ENCODE measurements around the gene DGAT2L6. TPM values are rescaled to one million over a fixed set of nuclear protein-coding genes. Genes with fewer than 3 reads are reported as not detected.

Gene DGAT2L6
- polyA plus RNA-seq, 1 of the 3 experiments (the other 2 are of a cell fraction) = 0.05 TPM

DNA sequence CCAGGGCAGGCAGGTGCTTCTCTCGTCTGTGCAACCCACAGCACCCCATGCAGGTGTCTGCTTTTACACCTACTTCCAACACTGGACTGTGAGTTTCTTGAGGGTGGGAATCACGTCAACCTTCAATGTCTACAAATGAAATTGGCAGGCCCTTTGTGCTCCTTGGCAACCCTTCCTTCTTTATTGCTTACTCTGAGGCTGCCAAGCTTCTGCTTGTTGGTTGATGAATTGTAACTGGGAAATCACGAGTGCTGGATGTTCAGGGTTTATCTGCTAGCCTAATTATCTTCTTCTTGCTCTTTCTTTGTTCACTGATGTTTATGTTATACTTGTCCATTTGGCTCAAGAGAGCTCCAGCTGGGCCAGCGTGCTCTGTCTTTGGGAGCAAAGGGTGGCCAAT lies 2.5 kb upstream of the DGAT2L6 start:
- Histone ChIP-seq H3K4me3 (ENCODE audit: low read depth in 2 of 2, low read length in 1 of 2) (no peak overlapping the region), H3K36me3 (replicated peaks in 1 of 2; ENCODE audit: control insufficient read depth in 1 of 2, insufficient read depth in 2 of 2, low read length in 1 of 2) (no peaks in the 10 kb centered on the region), H3K27me3 (ENCODE audit: insufficient read depth) (no peaks in the 10 kb centered on the region), H3K9me2 (no peaks in the 10 kb centered on the region), H3F3A (replicated peaks; ENCODE audit: insufficient read depth) (peaks cover 6% of the 10 kb centered on the region), H3K9ac (no peak overlapping the region), H3K4me2 (peak overlapping the region; percentile 51; the same call in 1 of the 2 replicates), H3K4me1 (ENCODE audit: control insufficient read depth in 1 of 2, insufficient read depth in 2 of 2, low read depth in 1 of 2, low read length in 1 of 2) (no peaks in the 10 kb centered on the region; a peak in 1 of 4 replicates), H2AFZ (ENCODE audit: low read depth) (no peak overlapping the region; the same call in 1 of the 2 replicates), H4K20me1 (ENCODE audit: insufficient read depth) (no peaks in the 10 kb centered on the region), H3K27ac (ENCODE audit: low read depth in 2 of 2, low read length in 1 of 2) (peak overlapping the region in 1 of 2 experiments; percentile 63; a peak in 2 of 4 replicates), H3K79me2 (ENCODE audit: insufficient read depth) (no peaks in the 10 kb centered on the region), H3K9me3 (no peaks in the 10 kb centered on the region)
- ChIA-PET POLR2A (no interaction called here), CTCF (interaction anchor here (0.5 kb wide), 1 partner anchor 9 kb away, joined by 3 read pairs; no protein-coding TSS in a partner anchor)
- no peak for TF ChIP-seq SMC3 (IDR thresholded peaks at IDR 0.05; ENCODE audit: low read depth, low read length)
- TF ChIP-seq TEAD4 (IDR thresholded peaks at IDR 0.05; ENCODE audit: borderline replicate concordance, insufficient read depth) = no peak
- no peak for TF ChIP-seq JUND (IDR thresholded peaks at IDR 0.05)
- TF ChIP-seq RXRA (IDR thresholded peaks at IDR 0.05; ENCODE audit: borderline replicate concordance, low read depth) = no peak
- no peak for TF ChIP-seq MXI1 (IDR thresholded peaks at IDR 0.05; ENCODE audit: low read depth, low read length)
- no peak for TF ChIP-seq CHD2 (IDR thresholded peaks at IDR 0.05; ENCODE audit: low read length, partially characterized antibody)
- TF ChIP-seq SIN3A (IDR thresholded peaks at IDR 0.05; ENCODE audit: borderline replicate concordance, low read depth, low read length) = no peak
- TF ChIP-seq MEF2A (IDR thresholded peaks at IDR 0.05; ENCODE audit: borderline replicate concordance, low read depth) = no peak
- TF ChIP-seq, protein P1, sequence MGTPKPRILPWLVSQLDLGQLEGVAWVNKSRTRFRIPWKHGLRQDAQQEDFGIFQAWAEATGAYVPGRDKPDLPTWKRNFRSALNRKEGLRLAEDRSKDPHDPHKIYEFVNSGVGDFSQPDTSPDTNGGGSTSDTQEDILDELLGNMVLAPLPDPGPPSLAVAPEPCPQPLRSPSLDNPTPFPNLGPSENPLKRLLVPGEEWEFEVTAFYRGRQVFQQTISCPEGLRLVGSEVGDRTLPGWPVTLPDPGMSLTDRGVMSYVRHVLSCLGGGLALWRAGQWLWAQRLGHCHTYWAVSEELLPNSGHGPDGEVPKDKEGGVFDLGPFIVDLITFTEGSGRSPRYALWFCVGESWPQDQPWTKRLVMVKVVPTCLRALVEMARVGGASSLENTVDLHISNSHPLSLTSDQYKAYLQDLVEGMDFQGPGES (IDR thresholded peaks at IDR 0.05; ENCODE audit: low read depth, low read length) = no peak
- no peak for TF ChIP-seq ZBTB33 (IDR thresholded peaks at IDR 0.05; ENCODE audit: borderline replicate concordance, low read depth)
- no peak for TF ChIP-seq TAF1 (IDR thresholded peaks at IDR 0.05; ENCODE audit: borderline replicate concordance, low read depth, low read length)
- TF ChIP-seq FOXM1 (IDR thresholded peaks at IDR 0.05; ENCODE audit: low read depth) = no peak
- no peak for TF ChIP-seq RCOR1 (IDR thresholded peaks at IDR 0.05; ENCODE audit: low read length)
- no peak for TF ChIP-seq EP300 (IDR thresholded peaks at IDR 0.05; ENCODE audit: borderline replicate concordance in 1 of 2, low read depth in 1 of 2, low read length in 1 of 2)
- TF ChIP-seq TCF12 (IDR thresholded peaks at IDR 0.05) = no peak
- TF ChIP-seq, protein P2, sequence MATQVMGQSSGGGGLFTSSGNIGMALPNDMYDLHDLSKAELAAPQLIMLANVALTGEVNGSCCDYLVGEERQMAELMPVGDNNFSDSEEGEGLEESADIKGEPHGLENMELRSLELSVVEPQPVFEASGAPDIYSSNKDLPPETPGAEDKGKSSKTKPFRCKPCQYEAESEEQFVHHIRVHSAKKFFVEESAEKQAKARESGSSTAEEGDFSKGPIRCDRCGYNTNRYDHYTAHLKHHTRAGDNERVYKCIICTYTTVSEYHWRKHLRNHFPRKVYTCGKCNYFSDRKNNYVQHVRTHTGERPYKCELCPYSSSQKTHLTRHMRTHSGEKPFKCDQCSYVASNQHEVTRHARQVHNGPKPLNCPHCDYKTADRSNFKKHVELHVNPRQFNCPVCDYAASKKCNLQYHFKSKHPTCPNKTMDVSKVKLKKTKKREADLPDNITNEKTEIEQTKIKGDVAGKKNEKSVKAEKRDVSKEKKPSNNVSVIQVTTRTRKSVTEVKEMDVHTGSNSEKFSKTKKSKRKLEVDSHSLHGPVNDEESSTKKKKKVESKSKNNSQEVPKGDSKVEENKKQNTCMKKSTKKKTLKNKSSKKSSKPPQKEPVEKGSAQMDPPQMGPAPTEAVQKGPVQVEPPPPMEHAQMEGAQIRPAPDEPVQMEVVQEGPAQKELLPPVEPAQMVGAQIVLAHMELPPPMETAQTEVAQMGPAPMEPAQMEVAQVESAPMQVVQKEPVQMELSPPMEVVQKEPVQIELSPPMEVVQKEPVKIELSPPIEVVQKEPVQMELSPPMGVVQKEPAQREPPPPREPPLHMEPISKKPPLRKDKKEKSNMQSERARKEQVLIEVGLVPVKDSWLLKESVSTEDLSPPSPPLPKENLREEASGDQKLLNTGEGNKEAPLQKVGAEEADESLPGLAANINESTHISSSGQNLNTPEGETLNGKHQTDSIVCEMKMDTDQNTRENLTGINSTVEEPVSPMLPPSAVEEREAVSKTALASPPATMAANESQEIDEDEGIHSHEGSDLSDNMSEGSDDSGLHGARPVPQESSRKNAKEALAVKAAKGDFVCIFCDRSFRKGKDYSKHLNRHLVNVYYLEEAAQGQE (IDR thresholded peaks at IDR 0.05; ENCODE audit: low read depth, low read length) = no peak
- TF ChIP-seq RFX5 (IDR thresholded peaks at IDR 0.05; ENCODE audit: low read length) = no peak
- DNase-seq = no peak
- 46% methylated on average over 4 of the region's 4 CpGs for WGBS (ENCODE audit: low lambda C conversion rate)
